Activated T-cell treated with anti-CD3 and anti-CD28 coated beads, Interleukin-2, amount 50 U/mL, for 72 hours (primary cell): ENCODE results near the gene SLC22A13. TPM values are rescaled to one million over a fixed set of nuclear protein-coding genes. Genes with fewer than 3 reads are reported as not detected.
"Not testable (repeated sequence)": the region's sequence is repeated elsewhere in the genome, so short reads cannot be mapped to it uniquely, and the experiment has no call there.

Source experiments
- ATAC-seq, 2 donors: fragments of 150-1000 bp; cut with Tn5 transposase; replicated peaks in 1 of 2; 2 replicates each; pipeline ENCODE4 v1.10.0; 2021; ENCODE audit warnings: moderate library complexity in 2 of 2, mild to moderate bottlenecking in 1 of 2
- DNase-seq, 2 donors: peaks; one replicate each; pipeline ENCODE4 v3.0.0; 2021 to 2022; ENCODE audit warnings: mixed read lengths in 1 of 2
- H3K27ac Mint-ChIP-seq: one replicate; pipeline ENCODE4 v1.8.0; 2022; ENCODE audit warnings: mild to moderate bottlenecking, moderate library complexity, mixed read lengths
- H3K27me3 Mint-ChIP-seq: one replicate; pipeline ENCODE4 v1.8.0; 2022; ENCODE audit warnings: low read depth, mixed read lengths
- H3K36me3 Mint-ChIP-seq, 2 donors: one replicate each; pipeline ENCODE4 v1.8.0; 2022; ENCODE audit warnings: mixed read lengths in 2 of 2, mild to moderate bottlenecking in 1 of 2; ENCODE audit not compliant: insufficient read depth in 2 of 2
- H3K4me1 Mint-ChIP-seq: one replicate; pipeline ENCODE4 v1.8.0; 2022; ENCODE audit warnings: low read depth, mixed read lengths
- H3K4me3 Mint-ChIP-seq, 2 donors: one replicate each; pipeline ENCODE4 v1.8.0; 2022; ENCODE audit warnings: mild to moderate bottlenecking in 2 of 2, mixed read lengths in 2 of 2, moderate library complexity in 2 of 2
- H3K9me3 Mint-ChIP-seq, 2 donors: one replicate each; pipeline ENCODE4 v1.8.0; 2022; ENCODE audit warnings: mixed read lengths in 2 of 2
- total RNA-seq, 2 donors: library from RNA; stranded (reverse); gene quantifications; one replicate each; pipeline ENCODE4 v1.2.3, GENCODE V29; 2022

Gene SLC22A13
- total RNA-seq, 2 donors from 2014 or later = 1.0 to 1.2 TPM

DNA sequence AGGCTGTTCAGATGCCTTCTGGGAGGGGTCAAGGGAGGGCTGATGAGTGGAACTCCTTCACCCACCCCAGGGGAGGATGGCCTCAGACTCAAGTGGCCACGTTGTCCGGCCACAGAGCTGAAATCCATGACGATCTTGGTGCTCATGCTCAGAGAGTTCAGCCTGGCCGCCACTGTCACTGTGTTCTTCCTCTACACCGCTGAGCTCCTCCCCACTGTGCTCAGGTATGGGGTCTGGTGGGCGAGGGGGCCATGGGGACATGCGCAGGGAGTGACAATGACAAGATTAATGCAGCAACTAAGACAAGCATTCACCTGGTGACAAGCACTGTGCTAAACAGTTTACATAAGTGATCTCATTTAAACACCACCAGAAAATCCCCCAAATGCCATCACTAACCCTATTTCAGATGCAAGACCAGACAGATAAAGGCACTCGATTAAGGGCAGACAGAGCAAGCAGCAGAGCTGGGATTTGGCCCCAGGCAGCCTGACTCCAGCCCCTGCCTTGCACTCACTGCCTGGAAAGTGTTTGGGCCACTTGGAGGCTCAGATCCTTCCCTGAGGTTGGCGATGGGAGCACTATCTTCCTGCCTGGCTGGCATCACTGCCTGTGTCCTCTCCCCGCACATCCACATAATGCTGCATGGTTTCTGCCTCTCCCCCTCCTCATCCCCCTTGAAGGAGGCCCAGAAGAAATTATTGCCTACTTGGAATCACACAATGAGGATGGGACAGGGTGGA lies 50.0 kb downstream of the SLC22A13 start:
- no peak for ATAC-seq
- no peaks in the 10 kb centered on the region for H3K4me1 Mint-ChIP-seq
- no peak overlapping the region for H3K27ac Mint-ChIP-seq

DNA sequence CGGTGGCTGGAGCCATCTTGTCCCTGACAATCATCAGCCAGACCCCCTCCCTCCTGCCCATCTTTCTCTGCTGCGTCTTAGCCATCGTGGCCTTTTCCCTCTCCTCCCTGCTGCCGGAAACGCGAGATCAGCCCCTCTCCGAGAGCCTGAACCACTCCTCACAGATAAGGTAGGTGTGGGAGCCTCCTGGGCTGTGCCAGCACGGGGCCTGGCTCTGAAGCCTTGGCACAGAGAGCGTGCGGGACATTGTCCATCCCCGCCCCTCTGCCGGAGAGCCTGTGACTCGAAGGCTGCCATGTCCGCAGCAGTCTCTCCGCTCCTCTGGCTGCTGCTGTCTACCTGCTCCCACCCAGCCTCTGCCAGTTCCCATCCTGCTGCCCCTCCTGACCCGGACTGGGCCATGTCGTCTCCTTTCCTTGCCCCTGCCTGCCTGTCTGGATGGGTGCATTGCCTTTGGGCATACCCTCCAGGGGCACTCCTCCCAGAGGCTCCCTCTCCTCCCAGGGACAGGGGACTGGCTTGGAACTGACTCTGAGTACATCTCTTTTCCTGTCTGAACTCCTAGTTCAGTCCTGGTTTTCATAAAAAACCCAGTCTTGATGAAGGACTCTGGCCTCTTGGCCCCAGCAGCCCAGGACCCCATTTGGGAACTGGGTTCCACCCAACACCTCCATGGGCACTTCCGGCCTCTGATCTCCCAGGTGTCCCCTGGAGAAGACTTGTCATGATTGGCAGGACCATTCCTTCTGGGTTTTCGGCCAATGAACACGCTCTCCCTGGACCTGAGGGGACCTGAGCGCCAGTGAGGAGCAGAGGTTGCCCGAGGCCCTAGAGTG lies 51.0 kb downstream of the SLC22A13 start:
- Mint-ChIP-seq H3K4me1 (no peaks in the 10 kb centered on the region), H3K4me3 (no peak overlapping the region), H3K36me3 (no peaks in the 10 kb centered on the region), H3K9me3 (no peaks in the 10 kb centered on the region), H3K27ac (no peak overlapping the region), H3K27me3 (no peaks in the 10 kb centered on the region)
- no peak for ATAC-seq
- DNase-seq = no peak

More for the DNA sequence above, 50.0 kb downstream of the SLC22A13 start:
- Mint-ChIP-seq H3K36me3 (no peaks in the 10 kb centered on the region), H3K27me3 (no peaks in the 10 kb centered on the region), H3K9me3 (no peaks in the 10 kb centered on the region), H3K4me3 (no peak overlapping the region)
- no peak for DNase-seq

DNA sequence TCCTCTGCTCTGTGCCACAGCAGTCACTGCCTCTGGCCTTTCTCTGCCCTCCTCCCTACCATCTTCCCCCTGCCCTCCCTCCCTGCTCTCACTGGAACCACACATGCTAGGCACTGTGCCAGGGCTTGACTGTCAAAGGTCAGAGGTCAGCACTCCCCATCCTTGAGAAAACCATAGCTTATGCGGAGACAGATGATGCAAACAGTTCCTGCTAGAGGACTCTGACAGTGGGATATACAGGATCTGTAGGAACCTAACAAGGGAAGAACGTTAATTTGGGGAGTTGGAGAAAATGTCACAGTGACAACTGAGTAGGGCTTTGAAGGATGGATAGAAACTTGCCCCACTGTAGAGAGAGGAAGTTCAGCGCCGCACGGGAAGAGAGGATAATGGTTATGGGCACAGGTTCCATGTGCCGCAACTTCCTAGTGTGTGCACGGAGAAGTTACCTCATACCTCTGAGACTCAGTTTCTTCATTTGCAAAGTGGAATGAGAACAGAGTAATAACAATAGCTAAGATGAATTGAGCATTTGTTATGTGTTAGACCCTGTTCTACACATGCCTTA lies 51.7 kb downstream of the SLC22A13 start:
- H3K27ac Mint-ChIP-seq = no peak overlapping the region

DNA sequence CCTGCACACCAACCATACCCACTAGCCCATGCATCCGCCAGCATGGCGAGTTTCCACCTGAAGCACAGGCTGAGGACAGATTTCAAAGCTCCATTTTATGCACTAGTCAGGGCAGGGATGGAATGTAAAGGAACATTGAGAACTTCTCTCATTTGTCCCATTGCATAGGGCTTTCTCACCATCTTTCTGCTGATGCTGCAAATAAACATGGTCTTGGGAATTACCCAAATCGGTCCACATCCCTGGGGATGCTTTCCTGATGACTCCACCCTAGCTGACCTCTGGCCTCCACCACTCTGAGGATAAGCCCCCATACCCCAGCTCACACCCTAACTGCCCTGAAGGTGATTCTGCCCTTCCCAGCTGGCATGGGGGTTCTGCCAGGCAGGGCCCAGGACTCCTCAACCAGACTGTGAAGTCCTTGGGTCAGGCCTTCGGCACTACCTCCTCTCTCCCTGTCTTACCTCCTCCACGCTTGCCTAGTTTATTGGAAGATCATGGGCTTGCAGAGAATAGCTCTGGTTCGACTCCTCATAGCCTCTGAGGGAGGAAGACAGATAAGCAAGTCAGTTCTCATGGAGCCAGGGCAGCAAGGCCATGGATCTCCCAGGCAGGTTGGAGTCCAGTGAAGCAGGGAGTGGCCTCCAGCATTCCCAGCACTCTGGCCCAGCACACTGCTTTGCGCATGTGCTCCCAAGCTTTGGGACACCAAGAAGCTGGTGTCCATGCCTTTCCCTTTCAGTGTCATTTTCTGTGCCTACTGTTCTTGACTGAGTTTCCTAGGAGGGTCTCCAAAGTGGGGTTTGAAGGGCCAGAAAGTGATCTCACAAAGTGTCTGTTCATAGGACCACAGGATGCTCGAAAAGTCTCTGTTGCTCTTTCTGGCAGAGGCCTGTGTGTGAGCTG lies 53.4 kb downstream of the SLC22A13 start:
- no peaks in the 10 kb centered on the region for H3K9me3 Mint-ChIP-seq
- no peak for ATAC-seq
- H3K36me3 Mint-ChIP-seq = no peaks in the 10 kb centered on the region
- DNase-seq = no peak
- no peaks in the 10 kb centered on the region for H3K4me1 Mint-ChIP-seq
- no peak overlapping the region for H3K27ac Mint-ChIP-seq
- H3K4me3 Mint-ChIP-seq = no peak overlapping the region
- no peaks in the 10 kb centered on the region for H3K27me3 Mint-ChIP-seq

More for the DNA sequence above, 51.7 kb downstream of the SLC22A13 start:
- ATAC-seq (no peak), DNase-seq (no peak)
- Mint-ChIP-seq H3K36me3 (no peaks in the 10 kb centered on the region), H3K27me3 (no peaks in the 10 kb centered on the region), H3K4me3 (no peak overlapping the region), H3K9me3 (no peaks in the 10 kb centered on the region), H3K4me1 (no peaks in the 10 kb centered on the region)

DNA sequence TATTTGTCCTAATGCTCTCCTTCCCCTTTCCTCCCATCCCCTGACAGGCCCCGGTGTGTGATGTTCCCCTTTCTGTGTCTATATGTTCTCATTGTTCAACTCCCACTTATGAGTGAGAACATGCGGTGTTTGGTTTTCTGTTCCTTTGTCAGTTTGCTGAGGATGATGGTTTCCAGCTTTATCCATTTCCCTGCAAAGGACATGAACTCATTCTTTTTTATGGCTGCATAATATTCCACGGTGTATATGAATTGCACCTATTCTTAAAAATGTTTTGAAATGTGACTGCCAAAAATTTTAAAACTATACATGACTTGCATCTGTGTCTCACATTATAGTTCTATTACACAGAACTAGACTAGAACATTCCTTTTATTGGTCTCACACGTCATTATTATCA lies 55.0 kb downstream of the SLC22A13 start:
- not testable (repeated sequence) for H3K4me1 Mint-ChIP-seq, H3K9me3 Mint-ChIP-seq, H3K4me3 Mint-ChIP-seq, H3K27ac Mint-ChIP-seq, DNase-seq, H3K27me3 Mint-ChIP-seq, H3K36me3 Mint-ChIP-seq, ATAC-seq

DNA sequence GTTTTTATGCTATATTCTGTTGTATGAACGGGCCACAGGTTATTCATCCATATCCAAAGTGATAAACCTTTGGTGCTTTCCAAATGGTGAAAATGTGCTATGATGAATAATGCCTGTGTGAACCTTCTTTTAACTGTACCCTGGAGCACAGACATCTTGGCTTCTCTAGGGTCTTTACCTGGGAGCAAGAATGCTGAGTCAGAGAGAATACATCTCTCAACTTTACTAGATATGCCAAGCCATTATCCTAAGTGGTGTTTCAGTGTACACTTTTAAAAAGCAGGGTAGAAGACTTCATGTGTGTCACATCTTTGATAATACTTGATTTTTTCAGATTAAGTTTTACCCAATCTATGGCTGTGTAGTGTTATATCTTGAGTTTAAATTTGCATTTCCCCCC lies 57.4 kb downstream of the SLC22A13 start:
- DNase-seq (no peak), ATAC-seq (peak in 1 of 2 donors; percentile 14)
- Mint-ChIP-seq H3K9me3 (no peaks in the 10 kb centered on the region), H3K36me3 (no peaks in the 10 kb centered on the region), H3K4me3 (no peak overlapping the region), H3K27me3 (peaks cover 5% of the 10 kb centered on the region), H3K27ac (no peak overlapping the region), H3K4me1 (peaks cover 6% of the 10 kb centered on the region)

DNA sequence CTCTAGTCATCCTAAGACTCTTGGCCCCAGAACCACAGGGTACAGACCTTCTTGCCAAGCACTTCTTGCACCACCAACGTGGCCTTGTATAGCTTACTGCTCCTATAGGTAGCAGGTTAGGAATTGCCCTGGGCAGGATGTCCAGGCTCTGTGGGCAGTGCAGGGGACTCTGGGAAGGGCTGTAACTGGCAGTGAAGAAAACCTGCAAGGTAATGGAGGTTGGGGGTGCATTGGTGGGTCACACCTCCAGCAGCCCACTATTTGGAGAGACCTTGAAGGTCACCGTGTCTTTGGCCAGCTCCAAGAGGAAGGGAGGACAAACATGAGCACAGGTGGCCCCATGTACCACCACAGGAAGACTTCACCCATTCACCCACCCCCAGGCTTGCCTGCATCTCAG lies 59.6 kb downstream of the SLC22A13 start:
- Mint-ChIP-seq H3K9me3 (no peaks in the 10 kb centered on the region), H3K36me3 (no peaks in the 10 kb centered on the region), H3K4me3 (no peak overlapping the region), H3K27me3 (peaks cover 5% of the 10 kb centered on the region), H3K4me1 (peaks cover 6% of the 10 kb centered on the region), H3K27ac (no peak overlapping the region)
- DNase-seq = no peak
- ATAC-seq = no peak

DNA sequence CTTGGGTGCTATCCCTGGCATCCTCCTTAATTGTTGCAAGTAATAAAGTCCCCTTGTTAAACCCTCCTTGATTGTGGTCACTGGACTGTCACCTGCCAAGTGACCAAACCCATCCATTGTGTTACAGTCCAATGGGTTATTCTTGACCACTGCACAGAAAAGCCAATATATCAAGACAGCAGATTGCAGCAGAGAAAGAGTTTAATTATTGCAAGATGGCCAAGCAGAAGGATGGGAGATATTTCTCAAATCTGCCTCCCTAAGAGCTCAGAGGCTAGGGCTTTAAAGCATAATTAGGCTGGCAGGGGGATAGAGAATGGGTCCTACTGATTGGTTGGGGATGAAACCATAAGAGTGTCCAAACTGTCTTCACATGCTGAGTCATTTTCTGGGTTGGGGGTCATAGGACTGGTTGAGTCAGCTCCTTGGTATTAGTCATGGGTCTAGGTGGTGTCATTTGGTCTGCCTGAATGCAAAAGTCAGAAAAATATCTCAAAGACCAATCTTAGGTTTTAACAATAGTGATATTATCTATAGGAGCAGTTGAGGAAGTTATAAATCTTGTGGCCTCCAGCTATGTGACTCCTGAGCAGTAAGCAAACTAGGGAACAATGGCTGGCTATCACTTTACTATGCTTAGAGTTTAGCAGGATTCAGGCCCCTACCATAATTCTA lies 61.9 kb downstream of the SLC22A13 start:
- DNase-seq (peak; percentile 10 to 20), ATAC-seq (peak; percentile 89 to 93)
- H3K27ac Mint-ChIP-seq = no peak overlapping the region

More for the DNA sequence above, 61.9 kb downstream of the SLC22A13 start:
- H3K36me3 Mint-ChIP-seq = no peaks in the 10 kb centered on the region
- no peaks in the 10 kb centered on the region for H3K9me3 Mint-ChIP-seq
- no peak overlapping the region for H3K4me3 Mint-ChIP-seq
- peaks cover 5% of the 10 kb centered on the region for H3K27me3 Mint-ChIP-seq
- peaks cover 11% of the 10 kb centered on the region for H3K4me1 Mint-ChIP-seq

Other genes starting within 250 kb of the SLC22A13 start
- 10 to 100 TPM; 15.4 to 16.8 TPM for gene PLCD1, start 236.2 kb upstream of the SLC22A13 start, total RNA-seq
- gene DLEC1, start 226.6 kb upstream of the SLC22A13 start, total RNA-seq = under 1 TPM; 0.43 to 0.81 TPM
- gene ACAA1, start 128.7 kb upstream of the SLC22A13 start, total RNA-seq = 10 to 100 TPM; 49.7 to 52.9 TPM
- gene MYD88, start 127.2 kb upstream of the SLC22A13 start, total RNA-seq = 10 to 100 TPM; 27.3 to 38.2 TPM
- gene OXSR1, start 100.3 kb upstream of the SLC22A13 start, total RNA-seq = 10 to 100 TPM; 46.3 to 51.8 TPM
- gene SLC22A14, start 16.5 kb downstream of the SLC22A13 start, total RNA-seq = under 1 TPM; 0.14 to 0.21 TPM
- gene XYLB, start 81.0 kb downstream of the SLC22A13 start, total RNA-seq = 1 to 10 TPM; 2.4 to 2.9 TPM
- 1 to 10 TPM; 8.2 to 9.1 TPM for gene ACVR2B, start 188.1 kb downstream of the SLC22A13 start, total RNA-seq
- gene EXOG, start 230.5 kb downstream of the SLC22A13 start, total RNA-seq = 10 to 100 TPM; 25.5 to 32.4 TPM